HuH-7.5 (cell line): ENCODE results near the gene ATG13.
"Not testable (repeated sequence)": the region's sequence is repeated elsewhere in the genome, so short reads cannot be mapped to it uniquely, and the experiment has no call there.

ENCODE experiments used
- DNase-seq: peaks from one replicate; pipeline ENCODE4 v3.0.0; 2011; ENCODE audit warnings: low spot score

Gene ATG13

DNA sequence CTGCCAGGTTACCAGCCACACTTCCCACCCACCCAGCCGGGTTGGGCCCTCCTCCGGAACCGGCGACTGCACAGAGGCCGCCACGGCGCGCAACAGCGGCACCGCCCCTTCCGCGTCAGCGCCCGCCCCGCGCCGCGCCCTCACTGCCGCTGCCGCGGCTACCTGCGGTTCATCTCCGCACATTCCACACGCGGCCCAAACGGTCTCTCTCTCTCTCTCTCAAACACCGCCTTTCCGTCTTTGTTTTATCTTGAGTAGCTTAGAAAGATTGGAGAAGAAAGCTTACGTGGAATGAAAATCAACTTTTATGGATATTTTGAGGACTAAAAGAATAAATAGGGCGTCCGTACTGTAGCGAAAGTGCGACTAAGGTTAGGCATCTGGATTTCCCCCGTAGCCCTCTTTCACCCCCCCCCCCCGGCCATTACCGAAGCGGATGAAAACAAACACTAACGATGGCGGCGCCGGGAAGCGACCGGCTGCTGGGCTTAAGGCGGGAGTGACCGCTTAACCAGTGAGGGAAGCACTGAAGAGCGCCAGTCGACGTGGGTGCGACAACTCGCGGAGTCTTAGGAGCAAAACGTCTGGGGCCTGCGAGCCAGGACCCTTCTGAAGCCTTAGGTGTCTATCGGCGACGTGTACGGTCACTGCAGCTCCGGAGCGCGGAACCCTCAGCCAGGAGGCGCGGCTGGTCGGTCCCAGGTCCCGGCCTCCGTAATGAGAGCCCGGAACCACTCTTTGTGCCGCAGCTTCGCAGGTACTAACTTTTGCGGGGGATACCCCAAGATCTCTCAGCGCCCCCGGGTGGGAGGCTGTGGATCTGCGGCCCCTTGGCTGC lies at the start of gene ATG13, which contains the start of gene HARBI1:
Gene ATG13, plus strand, starts transcription at position 420 of the 838 bp plus-strand sequence. CDS start 26,739 bp downstream, outside the sequence.
Gene HARBI1, minus strand, starts transcription at position 94 of the 838 bp plus-strand sequence. CDS start 990 bp downstream, outside the sequence.
- DNase-seq, result peak; percentile 80

DNA sequence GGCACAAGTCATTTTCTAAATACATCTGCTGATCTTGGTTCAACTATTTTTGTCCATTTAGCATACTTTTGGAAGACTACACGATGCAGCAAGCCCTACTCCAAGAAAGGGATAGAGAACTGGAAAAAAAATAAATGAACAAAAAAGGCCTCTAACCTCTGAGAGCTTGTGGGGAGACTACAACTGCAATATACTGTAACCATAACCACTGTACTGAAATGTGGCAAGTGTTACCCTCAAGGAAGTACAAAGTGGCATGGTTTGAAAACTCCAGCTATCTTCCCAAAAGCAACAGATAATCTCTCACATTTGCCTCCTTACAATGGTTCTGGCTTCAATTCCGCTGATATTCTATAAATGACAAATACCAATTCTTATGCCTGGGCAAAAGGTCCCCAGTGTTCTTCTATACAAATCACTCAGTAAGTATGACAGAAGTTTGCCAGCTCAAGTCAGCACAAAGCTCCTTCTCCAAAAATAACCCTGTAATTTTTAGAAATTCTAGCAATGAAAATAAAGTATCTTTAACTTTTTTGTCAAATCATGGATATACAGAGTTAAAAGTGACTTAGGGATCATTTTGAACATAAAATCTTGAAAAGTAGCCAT lies 46.5 kb upstream of the ATG13 start:
- no peak for DNase-seq

DNA sequence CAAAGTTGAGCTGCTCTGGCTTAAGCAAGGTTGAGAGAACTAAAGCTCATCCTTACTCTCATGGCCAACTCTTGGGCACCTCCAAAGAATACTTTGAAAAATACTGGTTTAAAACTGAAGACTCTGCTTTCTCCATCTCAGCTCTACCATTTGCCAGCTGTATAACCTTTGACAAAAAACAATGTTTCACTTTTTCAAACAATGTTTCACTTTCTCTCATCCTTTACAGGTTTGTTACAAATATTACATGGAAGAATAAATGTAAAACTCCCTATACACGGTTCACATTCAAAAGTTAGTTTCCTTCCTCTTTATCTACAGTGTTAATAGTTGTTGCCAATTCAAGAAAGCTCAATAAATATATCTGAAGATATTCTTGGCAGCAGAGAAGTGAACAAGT lies 42.7 kb upstream of the ATG13 start:
- DNase-seq, result no peak

DNA sequence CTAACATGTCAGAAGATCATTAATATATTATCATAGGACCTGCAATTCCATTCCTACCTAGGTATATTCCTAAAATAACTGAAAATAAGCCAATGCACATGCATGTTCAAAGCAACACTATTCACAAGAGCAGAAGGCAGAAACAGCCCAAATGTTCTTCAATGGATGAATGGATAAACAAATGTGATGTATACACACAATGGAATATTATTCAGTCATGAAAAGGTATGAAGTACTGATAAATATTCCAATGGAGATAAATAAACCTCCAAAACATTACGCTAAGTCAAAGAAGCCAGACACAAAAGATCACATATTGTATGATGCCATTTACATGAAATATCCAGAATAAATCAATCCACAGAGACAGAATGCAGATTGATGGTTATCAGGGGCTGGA lies 40.3 kb upstream of the ATG13 start:
- no peak for DNase-seq

DNA sequence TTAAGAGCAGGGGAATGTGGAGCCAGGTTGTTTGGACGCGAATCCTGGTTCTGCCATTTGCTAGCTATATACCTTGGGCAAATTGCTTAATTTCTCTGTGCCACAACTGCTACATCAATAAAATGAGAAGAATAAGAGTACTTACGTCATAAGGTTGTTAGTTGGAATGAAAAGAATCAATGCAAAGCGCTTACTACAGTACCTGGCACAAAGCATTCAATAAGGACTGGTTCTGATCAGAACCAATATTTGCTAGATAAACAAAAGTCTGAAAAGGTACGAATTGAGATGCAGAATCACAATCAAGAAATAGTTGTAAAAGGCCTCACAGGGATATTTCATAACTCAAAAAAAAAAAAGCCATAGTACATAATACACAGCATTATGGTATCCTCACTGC lies 34.8 kb upstream of the ATG13 start:
- no peak for DNase-seq

DNA sequence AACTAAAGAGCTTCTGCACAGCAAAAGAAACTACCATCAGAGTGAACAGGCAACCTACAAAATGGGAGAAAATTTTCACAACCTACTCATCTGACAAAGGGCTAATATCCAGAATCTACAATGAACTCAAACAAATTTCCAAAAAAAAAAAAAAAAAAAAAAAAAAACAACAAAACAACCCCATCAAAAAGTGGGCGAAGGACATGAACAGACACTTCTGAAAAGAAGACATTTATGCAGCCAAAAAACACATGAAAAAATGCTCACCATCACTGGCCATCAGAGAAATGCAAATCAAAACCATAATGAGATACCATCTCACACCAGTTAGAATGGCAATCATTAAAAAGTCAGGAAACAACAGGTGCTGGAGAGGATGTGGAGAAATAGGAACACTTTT lies 33.8 kb upstream of the ATG13 start:
- DNase-seq, result not testable (repeated sequence)

DNA sequence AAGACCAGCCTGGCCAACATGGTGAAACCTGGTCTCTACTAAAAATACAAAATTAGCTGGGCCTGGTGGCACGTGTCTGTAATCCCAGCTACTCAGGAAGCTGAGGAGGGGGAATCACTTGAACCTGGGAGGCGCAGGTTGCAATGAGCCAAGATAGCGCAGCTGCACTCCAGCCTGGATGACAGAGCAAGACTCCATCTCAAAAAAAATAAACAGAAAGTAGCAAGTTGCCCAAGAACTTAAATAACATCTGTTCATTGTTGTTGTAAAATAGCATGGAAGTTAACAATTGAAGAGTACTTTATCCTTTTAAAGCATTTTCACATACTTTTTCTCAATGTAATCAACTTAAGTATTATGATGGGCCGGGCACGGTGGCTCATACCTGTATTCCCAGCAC lies 29.2 kb upstream of the ATG13 start:
- no peak for DNase-seq

DNA sequence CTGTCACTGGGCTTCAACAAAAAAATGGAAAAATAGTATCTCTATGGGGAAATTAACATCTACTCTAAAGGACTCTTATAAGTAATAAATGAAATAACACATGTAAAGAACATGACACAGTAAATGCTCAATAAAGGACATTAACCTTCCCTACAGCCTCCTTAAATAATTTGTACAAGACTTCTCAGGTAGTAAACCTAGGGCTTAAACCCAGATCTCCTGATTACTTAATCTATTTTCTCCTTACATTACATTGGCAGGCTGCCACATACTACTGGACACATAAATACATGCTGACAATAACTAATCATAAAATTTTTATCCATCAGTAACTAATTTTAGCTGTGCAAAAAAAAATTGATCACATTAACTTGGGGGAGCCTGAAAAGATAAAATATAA lies 28.4 kb upstream of the ATG13 start:
- no peak for DNase-seq

DNA sequence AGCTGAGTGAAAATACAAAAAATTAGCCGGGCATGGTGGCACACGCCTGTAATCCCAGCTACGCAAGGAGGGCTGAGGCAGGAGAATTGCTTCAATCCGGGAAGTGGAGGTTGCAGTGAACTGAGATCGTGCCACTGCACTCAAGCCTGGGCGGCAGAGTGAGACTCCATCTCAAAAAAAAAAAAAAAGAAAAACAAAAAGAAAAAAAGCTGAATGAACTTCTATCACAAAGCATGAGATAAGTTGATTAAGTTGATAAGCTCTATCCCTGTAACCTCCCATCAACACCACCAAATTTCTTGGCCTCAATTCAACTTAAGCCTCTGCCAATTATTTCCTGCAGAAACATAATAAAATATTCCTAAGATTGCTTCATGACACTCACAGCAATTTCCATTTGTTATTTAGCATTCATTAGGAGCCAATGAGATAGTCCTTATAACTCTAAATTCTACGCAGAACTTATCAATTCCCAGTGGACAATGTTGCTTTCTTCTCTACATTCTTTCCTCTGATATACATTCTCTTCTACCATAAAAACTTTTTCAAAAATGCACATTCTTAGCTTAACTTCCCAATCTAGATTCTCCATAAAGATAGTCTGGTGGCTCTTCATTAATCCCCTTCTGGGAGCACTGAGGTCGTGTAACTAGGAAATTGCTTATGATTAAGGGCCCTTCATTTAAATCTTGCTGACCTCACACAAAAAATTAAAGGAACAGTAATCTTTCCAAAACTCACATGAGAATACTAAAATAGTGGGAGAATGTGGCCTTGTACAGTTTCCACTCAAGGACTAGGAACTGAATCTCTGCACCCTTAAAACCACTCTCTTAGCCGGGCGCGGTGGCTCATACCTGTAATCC lies 26.4 kb upstream of the ATG13 start:
- no peak for DNase-seq

DNA sequence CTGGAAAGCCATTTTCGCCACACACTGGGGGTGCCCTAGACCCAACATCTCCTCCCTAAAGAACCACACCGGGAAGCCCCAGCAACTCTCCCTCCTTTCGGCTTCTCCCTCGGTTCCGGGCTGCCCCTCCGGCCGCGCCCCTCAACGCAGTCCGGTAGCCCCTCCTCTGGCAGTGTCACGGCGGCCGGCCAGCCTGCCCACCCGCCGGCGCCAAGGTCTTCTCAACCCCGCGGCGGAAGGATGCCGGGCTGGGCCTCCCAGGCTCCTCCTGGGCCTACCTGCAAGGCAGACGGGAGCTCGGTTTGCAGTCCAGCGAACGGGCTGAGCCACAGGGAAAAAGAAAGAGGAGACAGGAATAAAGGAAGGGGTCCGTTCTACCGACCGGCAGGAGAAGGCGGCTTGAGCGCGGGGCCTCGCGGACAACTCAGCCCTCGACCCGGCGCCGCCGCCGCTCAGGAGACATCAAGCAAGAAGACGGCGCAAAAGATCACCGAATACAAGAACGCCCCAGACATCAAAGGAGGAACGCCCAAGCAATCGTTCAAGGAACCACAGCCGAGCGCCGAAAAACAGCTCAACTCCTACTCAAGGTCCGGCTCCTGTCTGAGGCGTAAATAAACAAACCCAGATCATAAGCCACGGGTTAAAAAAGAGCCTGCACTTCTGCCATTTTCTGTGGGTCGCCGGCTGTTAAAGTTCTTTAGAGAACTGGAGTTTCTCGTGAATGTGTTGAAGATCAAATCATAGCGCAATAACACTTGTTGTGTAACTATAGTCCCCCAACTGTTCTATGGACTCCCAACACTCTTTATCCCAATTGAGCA lies 23.6 kb upstream of the ATG13 start, which contains the start of gene AMBRA1:
Gene AMBRA1, minus strand, starts transcription at position 474 of the 824 bp plus-strand sequence. CDS start 45,643 bp downstream, outside the sequence.
- DNase-seq, result peak; percentile 52

DNA sequence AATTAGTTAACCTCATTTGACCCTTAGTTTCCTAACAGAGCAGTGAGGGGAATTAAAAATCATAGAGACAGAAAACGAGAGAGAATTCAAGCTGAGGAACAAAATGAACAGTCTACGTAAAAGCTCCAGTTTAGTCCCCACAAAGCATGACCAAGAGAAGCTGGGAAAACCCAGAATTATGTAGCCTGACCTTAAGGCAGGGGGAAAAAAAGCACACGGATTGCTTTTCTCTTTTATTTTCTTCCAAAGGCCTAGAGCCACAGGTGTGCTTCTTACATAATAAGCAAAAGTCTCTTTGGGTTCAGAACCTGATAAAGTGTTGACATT lies 23.0 kb upstream of the ATG13 start:
- no peak for DNase-seq

DNA sequence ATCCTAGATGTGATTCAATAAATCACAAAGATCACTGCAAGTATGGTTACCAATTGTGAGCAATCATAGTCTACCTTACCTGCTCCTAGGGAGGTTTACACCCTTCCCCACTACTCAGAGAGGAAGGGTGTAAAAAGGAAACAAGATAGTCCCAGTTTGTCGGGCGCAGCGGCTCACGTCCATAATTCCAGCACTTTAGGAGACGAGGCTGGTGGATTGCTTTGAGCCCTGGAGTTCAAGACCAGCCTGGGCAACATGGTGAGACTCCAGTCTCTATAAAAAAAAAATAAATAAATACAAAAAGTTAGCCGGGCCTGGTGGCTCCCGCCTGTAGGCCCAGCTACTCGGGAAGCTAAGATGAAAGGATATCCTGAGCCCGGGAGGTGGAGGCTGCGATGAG lies 22.6 kb upstream of the ATG13 start:
- no peak for DNase-seq

DNA sequence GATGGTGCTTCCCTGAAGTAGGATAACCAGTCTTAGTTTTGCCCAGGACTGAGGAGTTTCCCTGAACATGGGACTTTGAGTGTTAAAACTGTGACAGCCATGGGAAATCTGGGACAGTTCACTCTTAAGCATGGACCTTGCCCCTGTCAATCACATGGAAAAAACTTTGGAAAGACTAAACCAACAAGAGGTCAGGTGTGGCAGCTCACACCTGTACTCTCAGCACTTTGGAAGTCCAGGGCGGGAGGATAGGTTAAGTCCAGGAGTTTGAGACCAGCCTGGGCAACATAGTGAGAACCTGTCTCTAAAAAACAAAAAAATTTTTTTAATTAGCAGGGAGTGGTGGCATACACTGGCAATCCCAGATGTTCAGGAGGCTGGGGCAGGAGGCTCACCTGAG lies 20.2 kb upstream of the ATG13 start:
- DNase-seq, result no peak

DNA sequence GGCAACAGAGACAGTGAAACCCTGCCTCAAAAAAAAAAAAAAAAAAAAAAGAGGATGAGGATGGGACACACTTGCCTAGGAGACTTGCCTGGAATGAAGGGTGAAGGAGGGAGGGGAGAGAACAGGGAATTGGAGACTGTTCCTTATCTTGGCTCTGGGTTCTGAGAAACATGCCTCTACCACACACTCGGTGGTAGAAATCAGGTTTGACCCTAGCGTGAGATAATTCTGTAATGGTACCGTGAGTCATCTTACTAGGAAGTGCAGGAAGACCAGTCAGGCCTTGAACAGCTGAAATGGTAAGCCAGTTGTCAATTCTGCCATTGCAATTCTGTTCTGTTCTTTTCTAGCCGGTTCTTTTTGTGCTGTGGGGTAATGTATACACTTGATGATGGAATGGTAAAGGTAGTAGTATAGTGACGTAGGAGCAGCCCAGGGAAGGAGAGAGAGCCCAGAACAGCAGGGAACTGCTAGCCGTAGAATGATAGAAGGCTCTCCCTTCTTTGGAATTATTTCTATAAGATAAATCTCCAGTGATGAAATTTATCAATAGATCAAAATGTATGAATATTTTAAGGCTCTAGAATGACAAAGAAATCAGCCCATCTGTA lies 19.6 kb upstream of the ATG13 start:
- DNase-seq, result no peak

DNA sequence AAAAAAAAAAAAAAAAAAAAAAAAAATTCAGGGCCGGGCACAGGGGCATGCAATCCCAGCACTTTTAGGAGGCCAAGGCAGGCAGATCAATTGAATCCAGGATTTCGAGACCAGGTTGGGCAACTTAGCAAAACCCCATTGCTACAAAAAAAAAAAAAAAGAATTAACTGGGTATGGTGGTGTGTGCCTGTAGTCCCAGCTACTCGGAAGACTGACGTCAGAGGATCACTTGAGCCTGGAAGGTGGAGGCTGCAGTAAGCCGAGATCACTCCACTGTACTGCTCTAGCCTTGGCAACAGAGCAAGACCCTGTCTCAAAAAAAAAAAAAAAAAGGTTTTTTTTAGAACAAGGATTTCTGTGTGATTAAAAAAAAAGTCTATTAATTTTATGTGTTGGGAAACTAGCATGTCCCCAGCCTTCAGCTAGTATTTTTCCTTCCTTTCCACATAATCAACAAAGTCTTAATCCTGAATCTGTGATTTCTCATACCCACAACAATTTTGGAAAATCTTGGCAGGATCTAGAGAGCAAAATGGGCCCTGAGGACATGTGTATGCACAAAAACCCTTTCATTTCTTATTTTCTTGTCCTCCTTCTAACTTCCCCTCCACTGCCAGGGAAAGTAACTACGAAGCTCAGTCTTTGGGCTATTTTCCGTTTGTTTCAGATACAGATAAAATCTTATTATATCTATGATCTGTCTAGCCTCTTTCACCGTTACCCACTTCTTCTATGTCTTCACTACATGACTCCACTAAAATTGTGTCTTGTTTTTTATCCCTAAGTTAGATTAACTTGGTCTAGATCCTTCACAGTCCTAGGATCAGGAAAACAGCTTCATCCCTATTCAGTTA lies 17.8 kb upstream of the ATG13 start:
- DNase-seq, result no peak

DNA sequence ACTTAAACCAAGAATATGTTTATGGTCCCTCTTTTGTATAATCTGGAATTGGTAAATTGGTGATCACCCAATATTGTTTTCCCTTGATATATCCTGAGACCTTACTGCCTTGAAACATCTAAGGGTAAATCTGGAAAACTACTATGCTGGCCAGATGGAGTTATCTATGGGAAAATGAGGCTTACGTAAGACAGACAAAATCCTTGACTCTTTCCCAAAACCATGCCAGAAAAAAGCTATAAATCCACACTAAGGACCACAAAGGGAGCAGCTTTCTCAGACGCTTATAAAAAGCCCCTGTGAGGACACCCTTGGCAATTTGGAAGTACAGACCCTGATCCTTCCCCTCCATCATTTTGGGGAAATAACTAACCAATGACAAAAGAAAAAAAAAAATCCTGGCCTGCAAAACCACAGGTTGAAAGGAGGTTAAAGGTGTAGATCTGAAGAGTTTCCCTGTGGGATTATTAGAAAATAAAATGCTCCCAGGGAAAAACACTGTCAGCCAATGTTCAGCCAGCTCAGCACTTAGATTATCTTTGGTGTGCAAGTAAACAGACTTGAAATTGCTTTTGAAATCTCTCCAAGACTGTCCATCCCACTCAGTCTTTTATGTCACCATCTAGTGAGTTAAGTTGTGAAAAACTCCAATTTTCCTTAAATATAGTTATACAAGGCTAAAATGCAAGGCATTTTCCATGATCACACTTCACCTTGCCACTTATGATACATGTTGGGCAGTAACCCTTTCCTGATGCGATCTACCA lies 17.0 kb upstream of the ATG13 start:
- DNase-seq, result no peak

DNA sequence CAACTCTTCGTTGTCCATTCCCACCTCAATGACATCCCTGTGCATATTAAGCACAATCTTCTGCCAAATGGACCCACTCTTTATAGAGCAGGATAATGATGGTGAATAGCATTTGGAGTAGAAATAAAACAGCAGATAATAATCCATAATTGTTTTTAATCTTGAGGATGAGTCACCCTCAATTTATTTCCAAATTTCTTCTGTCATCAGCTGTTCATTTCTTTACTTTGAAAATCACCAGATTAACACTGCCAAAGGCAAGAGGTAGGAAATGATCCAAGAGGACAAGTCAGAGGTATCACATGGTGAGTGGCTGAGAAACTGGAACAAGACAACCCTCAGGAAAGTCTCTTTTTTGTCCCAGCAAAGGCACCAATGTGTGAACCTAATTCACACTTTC lies 16.2 kb upstream of the ATG13 start:
- no peak for DNase-seq

DNA sequence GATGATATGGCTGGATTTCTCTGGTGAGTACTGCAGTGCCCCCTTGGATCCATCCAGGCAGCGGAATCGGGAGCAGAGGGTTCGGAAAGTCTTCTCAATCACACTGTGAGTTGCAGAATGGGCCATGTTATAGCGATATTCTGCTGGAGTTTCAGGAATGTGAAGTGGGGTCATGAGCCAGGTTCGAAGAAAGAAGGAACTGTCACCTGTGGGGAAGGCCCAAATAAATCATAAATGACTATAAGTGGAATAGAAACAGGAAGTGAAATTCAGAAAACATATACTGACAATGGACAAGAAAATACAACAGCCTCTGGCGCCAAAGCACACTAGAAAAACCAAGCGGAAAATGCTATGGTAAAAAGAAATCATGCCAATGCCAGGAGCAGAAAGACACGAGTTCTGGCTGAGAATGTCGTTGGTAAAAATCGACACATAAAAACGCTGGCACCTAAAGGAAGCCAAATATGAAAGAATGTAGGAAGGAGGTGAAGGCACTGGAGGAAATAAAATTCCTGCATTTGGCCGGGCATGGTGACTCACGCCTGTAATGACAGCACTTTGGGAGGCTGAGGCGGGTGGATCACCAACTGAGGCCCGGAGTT lies 13.5 kb upstream of the ATG13 start:
- DNase-seq, result no peak

DNA sequence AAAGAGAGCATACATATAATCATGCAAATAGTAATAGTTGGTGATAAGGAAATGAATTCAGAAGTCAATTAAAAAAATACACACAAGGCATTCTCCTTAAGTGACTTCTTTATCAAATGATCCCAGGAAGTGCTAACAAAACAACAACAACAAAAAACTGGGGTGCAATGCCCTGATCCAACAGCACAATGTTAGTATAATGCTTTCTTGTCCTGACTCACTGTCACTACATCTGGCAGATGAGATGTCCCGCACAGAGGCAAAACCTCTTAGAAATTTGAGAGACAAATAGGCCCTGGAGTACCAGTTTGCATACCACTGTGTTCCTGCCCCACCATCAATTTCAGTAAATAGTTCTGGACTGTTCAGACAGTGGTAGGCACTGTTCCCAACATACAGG lies 12.6 kb upstream of the ATG13 start:
- no peak for DNase-seq
